HG03095 (cell line): ENCODE data around the gene HACL1.
A peak's percentile ranks its signal among the peaks of the same experiment; 100 is the strongest.
"Not testable (repeated sequence)": the region's sequence is repeated elsewhere in the genome, so short reads cannot be mapped to it uniquely, and the experiment has no call there.

Experiments used
- ATAC-seq: cut with Tn5 transposase; IDR thresholded peaks from one replicate; pipeline ENCODE4 v1.9.1; 2021; ENCODE audit warnings: moderate library complexity; ENCODE audit not compliant: unreplicated experiment

Gene HACL1

DNA sequence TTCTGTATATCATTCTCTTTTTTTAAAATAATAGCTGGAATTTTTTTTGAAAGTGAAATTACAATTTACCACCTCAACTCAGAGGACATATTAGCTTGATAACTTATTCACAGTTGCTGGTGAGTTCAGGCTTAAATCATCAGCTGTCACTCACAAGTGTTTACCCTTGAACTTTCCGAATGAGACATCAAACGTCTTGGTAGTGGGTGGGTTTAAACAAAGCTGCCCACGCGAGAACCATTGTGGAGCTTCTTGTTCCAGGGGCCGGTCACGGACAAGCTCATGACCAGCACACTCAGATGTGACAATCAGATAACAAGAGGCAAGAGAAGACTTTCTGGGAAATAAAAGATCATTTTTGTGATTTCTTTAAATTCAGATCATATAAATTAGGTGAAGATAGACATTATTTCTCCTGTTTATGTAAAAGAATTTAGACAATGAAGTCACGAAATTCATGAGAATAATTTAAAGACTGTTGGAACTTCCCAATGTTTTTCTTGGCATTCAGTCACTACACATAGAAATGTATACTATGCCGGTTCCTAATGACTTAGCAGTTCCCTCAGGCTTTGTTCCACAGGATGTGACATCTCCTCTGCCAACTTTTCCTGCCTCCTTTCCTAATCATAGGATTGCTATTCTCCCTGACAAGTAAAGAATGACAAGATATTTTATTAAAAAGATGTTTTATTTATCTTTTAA is 29.4 kb upstream of the HACL1 start:
- no peak for ATAC-seq

DNA sequence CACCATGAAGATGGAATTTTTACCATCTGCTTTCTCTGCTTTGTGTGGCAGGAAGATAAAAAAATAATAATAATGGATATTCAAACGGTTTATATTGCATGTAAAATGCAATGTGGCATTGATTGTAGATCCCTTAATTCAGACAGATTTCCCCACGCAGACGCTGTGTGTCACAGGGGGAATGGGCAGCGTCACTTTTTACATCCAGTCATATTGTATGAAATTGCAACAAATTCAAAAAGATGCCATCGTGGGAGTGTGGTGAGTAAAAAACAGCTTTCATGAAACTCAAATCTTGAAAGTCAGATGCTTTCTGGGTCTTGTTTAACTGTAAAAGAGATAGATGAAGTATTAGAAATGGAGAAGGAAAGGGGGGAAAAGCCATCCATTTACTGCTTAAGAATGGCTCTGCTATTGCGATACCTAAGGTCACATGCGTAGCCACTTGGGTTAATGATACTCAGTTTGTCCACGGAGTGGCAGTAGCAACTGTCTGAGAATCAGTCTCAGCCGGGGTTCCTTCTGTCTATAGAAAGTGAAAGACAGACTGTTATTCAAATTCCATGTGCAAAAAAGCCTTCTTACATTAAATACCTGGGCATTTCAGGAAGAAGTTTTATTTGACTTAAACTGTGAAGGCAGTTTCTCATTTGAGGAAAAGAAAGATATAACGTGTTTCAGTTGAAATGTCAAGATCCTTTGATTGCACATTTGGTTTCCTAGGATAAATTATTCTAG is 28.7 kb upstream of the HACL1 start:
- peak; percentile 92 for ATAC-seq

DNA sequence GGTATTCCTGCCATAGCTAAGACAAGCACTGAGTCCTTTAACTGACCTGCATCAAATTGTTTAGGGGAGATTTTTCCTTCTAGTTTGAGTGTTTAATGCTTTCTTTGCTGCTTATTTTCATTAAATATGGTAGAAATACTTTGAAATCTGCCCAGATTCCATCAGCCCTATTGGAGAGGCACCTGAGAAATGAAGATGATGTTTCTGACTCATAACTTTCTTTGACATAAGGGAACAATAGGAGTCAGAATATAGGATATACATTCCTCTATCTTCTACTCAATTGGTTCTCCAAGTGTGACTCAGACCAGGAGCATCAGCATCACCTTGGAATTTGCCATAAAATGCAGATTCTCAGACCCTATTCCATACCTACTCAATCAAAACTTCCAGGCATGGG is 27.6 kb upstream of the HACL1 start:
- no peak for ATAC-seq

DNA sequence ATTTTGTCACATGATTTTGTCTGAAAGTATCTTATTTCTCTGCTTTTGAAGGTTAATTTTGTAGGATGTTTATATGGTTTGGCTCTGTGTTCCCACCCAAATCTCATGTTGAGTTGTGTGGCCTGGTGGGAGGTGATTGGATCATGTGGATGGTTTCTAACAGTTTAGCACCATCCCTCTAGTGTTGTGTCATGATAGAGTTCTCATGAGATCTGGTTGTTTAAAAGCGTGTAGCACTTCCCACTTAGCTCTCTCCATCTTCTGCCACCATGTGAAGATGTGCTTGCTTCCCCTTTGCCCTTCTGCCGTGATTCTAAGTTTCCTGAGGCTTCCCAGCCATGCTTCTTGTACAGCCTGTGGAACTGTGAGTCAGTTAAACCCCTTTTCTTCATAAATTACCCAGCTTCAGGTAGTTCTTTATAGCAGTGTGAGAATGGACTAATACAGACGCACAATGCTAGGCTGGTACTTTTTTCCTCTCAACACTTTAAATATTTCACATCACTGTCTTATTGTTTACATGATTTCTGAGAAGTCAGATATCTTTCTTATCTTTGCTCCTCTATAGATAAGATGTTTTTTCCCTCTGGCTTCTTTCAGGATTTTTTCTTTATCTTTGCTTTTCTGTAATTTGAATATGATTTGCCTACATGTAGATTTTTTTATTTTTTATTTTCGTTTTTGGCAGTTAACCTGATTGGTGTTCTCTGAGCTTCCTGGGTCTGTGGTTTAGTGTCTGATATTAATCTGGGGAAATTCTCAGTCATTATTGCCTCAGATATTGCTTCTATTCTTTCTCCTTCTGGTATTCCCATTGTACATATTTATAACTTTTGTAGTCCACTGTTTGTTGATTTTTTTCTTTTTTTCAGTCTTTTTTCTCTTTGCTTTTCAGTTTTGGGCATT is 22.4 kb upstream of the HACL1 start:
- no peak for ATAC-seq

DNA sequence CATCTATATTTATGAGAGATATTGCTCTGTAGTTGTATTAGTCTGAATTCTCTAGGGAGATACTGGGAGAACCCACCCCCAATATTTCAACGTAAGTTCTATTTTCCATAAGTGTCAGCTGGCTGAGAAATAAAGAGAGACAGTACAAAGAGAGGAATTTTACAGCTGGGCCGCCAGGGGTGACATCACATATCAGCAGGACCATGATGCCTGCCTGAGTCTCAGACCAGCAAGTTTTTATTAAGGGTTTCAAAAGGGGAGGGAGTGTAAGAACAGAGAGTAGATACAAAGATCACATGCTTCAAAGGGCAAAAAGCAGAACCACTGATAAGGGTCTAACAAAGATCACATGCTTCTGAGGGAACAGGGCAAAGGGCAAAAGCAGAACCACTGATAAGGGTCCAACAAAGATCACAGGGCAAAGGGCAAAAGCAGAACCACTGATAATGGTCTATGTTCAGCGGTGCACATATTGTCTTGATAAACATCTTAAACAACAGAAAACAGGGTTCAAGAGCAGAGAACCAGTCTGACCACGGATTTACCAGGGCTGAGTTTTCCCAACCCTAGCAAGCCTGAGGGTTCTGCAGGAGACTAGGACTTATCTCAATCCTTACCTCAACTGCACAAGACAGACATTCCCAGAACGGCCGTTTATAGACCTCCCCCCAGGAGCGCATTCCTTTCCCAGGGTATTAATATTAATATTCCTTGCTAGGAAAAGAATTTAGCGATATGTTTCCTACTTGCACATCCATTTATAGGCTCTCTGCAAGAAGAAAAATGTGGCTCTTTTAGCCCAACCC is 18.5 kb upstream of the HACL1 start:
- ATAC-seq, result not testable (repeated sequence)

DNA sequence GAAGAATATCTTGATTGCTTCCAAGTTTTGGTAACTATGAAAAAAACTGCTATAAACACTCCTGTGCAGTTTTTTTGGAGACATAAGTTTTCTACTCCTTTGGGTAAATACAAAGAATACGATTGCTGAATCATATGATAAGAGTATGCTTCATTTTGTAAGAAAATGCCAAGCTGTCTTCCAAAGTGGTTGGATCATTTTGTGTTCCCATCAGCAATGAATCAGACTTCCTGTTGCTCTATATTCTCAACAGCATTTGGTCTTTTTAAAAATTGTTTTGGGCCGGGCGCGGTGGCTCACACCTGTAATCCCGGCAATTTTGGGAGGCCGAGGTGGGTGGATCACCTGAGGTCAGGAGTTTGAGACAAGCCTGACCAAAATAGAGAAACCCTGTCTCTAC is 14.7 kb upstream of the HACL1 start:
- ATAC-seq, result no peak

DNA sequence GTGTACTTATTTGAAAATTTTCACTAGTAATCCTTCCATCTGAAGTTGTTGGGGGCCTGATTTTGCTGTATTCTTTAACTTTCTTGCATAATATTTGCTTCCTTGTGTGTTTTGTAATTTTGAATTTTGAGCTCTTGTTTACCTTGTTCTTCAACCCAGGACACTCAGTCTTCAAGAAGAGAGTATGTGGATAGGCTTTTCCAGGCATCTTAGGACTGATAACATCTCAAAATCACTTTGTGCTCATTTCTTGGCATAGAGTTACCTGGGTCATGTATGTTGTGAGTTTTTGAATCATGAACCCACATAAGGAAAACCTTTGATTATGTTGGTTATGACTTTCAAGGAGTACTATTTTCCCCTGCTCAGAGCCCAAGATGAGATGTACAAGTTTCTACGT is 13.6 kb upstream of the HACL1 start:
- ATAC-seq, result no peak

DNA sequence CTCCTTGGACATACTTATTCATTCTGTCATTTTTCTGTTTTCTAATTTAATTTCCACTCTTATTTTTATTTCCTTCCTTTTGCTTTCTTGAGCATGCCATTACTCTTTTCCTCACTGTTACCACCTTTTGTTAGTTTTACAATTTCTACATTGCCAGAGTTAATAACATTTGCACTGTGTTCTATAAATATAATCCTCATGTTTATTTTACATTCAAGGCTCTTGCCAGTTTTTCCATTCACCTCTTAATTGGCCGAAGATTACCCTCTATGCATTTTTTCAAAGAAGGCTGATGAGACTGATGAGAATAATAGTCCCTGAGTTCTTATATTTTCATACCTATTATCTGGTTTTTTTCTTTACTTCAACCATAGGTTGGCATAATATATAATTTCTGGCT is 10.6 kb upstream of the HACL1 start:
- ATAC-seq, result no peak

DNA sequence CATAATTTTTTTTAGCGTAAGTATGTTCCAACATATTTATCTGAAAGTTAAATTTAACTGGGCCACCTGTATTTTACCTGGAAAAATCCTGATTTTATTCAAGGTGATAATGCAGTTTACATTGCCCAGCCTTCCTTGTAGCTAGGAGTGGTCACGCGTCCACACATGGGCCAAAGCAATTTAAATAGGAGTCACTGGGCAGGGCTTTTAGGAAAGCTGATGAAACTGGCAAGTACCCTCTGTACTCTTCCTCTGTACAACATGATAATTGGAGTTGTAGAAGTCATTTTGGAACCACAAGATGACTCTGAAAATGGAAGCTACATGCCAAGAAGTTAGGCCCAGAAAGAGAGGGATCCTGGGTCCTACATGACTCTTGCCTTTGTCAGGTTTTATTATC is 9.6 kb upstream of the HACL1 start:
- no peak for ATAC-seq

DNA sequence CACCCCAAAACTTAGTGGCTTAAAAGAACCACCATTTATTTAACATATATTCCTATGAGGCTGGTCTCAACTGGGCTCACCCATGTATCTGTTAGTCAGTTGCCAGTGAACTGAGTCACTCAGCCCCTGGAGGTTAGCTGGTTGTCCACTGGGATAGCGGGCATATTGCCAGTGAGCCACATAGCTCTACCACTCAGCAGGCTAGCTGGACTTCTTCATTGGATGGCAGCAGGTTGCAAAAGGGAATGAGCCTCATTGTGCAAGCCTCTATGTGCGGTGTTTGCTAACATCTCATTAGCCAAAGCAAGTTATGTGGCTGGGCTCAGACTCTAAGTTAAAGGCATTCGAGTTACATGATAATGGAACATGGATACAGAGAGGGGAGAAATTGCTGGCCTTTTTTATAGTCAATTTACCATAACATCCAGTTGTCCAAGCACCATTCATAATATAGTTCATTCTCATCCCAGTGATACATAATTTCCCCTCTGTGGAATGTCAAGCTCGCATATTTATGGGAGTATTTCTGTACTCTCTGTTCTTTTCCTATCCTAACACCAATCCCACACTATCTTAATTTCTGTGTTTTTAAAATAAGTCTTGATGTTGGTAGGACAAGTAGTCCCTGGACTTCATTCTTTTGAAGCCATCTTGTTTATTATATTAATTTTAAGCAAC is 8.9 kb upstream of the HACL1 start:
- no peak for ATAC-seq

DNA sequence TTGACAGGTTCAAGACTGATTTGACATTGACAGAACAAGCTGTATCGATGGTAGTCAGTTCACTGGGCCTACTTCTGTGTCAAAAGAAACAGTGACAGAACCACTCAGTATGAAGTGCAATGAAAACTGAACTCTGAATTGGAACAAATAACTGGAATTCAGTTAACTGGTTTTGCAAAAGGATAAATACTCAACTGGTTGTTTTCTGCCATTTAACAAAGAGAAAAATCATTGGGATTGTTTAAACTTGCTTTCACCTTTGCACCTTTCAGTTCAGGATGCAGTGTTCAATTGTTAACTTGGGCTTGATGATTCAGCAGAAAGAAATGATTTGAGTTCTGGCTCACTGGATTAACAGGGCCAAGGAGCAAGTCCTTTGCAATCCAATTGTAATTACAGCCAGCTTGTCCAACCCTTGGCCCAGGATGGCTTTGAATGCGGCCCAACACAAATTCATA is 5.1 kb upstream of the HACL1 start:
- no peak for ATAC-seq

DNA sequence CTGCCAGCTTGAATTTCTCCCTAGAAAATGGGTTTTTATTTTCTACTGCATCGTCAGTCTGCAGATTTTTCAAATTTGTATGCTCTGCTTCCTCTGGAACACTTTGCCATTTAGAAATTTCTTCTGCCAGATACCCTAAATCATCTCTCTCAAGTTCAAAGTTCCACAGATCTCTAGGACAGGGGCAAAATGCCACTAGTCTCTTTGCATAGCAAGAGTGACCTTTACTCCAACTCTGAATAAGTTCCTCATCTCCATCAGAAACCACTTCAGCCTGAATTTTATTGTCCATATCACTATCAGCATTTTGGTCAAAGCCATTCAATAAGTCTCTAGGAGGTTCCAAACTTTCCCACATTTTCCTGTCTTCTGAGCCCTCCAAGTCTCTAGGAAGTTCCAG is 3.2 kb upstream of the HACL1 start:
- not testable (repeated sequence) for ATAC-seq

DNA sequence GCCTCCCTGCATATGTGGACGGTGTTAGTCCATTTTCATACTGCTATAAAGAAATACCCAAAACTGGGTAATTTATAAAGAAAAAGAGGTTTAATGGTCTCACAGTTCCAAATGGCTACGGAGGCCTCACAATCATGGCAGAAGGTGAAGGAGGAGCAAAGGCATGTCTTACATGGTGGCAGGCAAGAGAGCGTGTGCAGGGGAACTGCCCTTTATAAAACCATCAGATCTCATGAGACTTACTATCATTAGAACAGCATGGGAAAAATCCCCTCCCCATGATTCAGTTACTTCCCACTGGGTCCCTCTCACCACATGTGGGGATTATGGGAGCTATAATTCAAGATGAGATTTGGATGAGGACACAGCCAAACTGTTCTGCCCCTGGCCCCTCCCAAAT is 1.4 kb upstream of the HACL1 start:
- ATAC-seq, result not testable (repeated sequence)

DNA sequence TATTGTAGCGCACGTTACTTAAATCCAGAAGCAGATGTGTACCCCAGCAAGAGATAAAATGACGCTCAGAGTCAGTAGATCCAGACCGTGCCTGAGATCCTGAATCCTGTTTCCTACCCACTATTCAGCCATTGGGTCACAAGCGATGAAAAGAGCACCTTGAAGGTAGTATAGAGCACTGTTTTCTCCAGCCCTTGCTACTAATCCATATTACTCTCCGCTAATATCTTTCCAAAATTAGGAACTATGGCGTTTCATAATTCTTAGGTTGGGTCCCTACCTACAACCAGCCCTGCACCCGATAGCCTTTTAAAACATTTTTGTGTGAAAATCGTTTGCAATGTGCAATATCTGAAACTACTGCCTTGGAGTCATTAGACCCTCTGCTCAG is 772 bp upstream of the HACL1 start:
- peak; percentile 11 for ATAC-seq

DNA sequence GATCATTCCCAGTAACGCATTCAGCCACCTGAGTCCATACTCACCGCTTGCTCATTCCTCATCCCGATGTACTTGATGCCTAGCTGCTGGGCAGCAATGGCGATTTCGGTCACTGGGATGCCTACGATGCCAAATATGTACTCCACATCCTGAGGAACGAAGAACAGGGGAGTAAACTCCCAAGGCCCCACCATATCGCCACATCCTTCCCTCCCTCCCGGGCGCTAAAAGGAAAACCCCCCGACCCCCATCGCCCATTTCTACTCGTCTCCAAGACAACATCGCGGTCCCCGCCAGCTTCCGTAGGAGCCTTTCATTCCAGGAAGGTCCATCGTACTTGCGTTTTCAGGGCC is 347 bp downstream of the HACL1 start:
- peak; percentile 11 for ATAC-seq

DNA sequence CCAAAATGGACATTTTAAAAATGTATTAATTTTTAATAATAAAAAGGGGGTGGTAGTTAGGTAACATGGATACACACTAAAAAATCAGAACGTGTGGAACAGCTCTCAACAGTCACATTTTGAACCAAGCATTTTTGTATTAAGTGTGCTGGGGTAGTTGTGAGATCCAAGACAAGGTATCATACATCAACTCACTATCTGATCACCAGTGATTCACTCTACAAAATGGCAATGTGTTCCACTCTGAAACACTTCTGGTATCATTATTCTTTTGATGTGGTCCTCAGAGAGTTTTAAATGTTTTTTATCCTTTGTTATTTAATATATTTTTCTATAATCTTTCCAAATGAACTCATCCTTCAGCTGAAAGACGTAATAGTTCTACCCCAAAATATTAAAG is 5.4 kb downstream of the HACL1 start:
- no peak for ATAC-seq

DNA sequence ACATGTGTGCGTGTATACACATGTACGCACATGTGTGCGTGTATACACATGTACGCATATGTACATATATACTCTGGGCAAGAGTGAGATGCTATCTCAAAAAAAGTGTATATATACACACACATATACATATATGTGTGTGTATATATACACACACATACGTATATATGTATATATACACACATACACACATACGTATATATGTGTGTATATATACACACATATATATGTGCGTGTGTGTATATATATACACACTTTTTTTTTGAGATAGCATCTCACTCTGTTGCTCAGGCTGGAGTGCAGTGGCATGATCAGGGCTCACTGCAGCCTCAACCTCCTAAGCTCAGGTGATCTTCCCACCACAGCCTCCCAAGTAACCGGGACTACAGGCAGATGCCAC is 8.4 kb downstream of the HACL1 start:
- ATAC-seq, result no peak

DNA sequence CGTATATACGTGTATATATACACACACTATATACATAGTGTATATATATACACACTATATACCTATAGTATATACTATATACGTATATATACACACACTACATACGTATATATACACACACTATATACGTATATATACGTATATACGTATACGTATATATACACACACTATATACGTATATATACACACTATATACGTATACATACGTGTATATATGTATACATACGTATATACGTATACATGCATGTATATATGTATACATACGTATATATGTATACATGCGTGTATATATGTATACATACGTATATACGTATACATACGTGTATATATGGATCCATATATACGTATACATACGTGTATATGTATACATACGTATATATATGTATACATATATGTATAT is 9.4 kb downstream of the HACL1 start:
- no peak for ATAC-seq

DNA sequence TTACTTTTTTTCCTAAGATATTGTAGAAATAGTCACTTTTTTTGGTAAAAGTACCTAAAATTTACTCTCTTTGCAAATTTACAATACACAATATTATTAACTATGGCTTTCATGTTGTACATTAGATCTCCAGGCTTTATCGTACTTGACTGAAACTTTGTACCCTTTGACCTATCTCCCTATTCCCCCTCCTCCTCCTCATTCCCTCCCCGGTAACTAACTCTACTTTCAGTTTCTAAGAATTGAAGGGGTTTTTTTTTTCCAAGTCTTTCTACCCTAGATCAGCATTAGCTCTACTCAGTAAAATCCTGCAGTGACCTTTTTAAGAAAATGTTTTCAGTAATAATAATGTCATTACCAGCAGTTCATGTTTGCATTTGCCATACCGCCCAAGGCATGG is 10.1 kb downstream of the HACL1 start:
- ATAC-seq, result no peak

DNA sequence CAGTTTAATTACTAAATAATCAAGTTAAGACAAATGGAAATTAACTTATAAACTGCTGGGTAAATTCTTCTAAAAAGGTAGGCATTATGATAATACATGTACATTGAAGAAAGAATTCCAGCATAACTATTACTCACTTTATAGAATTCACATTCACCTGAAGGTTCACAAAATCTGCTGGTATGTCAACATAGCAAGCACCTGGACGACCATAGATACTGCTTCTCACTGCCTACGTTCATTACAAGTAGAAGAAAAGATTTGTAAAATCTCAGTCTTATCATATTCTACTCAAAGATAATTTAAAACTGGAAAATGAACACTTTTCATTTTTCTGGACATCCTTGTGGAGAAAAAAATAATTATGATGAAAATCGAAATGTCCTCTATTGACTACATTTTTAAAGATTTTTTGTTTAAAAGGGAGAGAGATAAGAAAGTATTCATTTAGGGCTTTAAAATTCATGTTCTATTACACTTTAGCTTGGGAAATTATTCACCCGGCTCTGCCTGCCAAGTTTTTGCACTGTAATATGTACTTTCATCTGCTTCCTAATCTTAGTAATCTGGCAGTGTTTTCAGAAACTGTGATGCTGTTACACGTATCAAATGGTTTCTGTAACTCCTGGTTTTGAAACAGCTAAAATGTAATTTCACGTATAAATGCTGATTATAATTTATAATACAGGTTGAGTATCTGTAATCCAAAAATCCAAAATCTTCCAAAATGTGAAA is 16.1 kb downstream of the HACL1 start:
- no peak for ATAC-seq
